IgD-negative memory B cell (primary cell): ENCODE measurements around the gene UBL5. TPM values are rescaled to one million over a fixed set of nuclear protein-coding genes. Genes with fewer than 3 reads are reported as not detected.
"Not testable (repeated sequence)": the region's sequence is repeated elsewhere in the genome, so short reads cannot be mapped to it uniquely, and the experiment has no call there.

Source experiments
- H3K27ac Mint-ChIP-seq, 3 donors: one replicate each; pipeline ENCODE4 v1.8.0; 2020 to 2022; ENCODE audit warnings: mild to moderate bottlenecking in 3 of 3, mixed read lengths in 3 of 3, moderate library complexity in 1 of 3
- H3K27me3 Mint-ChIP-seq: one replicate; pipeline ENCODE4 v1.8.0; 2021; ENCODE audit warnings: mixed read lengths
- H3K36me3 Mint-ChIP-seq: one replicate; pipeline ENCODE4 v1.8.0; 2020; ENCODE audit warnings: mild to moderate bottlenecking, mixed read lengths
- H3K4me1 Mint-ChIP-seq, 3 donors: one replicate each; pipeline ENCODE4 v1.8.0; 2020 to 2022; ENCODE audit warnings: mixed read lengths in 3 of 3, mild to moderate bottlenecking in 1 of 3
- H3K4me3 Mint-ChIP-seq, 4 donors: one replicate each; pipeline ENCODE4 v1.8.0; 2020 to 2022; ENCODE audit warnings: mild to moderate bottlenecking in 4 of 4, mixed read lengths in 4 of 4, moderate library complexity in 3 of 4
- H3K9me3 Mint-ChIP-seq, 3 donors: one replicate each; pipeline ENCODE4 v1.8.0; 2020 to 2021; ENCODE audit warnings: mixed read lengths in 3 of 3, mild to moderate bottlenecking in 1 of 3
- polyA plus RNA-seq: library from polyadenylated mRNA; unstranded; fragments of 300-500 nt; fragmentation: Illumina TruSeq; gene quantifications from one replicate; pipeline ENCODE4 v1.2.3, GENCODE V29; 2021

The UBL5 gene
- polyA plus RNA-seq, 1 donor from 2014 or later, result 592 TPM

DNA sequence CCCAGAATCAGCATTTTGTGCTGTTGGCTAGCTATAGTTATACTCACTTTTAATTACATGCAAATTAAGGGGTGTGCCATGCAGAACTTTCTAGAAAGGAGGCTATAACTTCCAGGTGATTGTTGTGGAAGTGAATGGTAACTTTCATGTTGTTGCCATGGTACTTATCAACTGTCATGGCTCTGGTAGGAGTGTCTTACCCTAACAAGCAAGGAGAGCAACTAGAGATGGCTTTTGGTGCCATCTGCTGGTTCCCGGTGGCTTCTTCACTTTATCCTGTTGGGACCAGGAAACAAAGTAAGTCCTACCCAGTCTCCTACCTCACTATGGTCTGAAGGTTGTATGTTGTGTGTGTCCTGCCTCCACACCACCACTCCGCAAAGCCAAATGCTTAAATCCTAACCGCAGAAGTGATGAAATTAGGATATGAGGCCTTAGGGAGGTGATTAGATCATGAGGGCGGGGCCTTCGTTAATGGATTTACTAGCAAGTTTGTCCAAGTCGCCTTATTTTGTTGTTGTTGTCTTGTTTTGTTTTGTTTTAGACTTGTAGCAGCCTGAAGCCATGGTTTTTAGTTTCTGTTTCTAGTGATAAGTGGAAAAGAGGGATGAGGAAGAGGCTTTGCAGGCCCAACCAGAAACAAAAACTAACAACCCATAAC is 31.5 kb upstream of the UBL5 start:
- H3K4me1 Mint-ChIP-seq, result peaks cover 11 to 17% (median 14%) of the 10 kb centered on the region in 3 donors
- H3K27me3 Mint-ChIP-seq, result no peaks in the 10 kb centered on the region
- peak overlapping the region; percentile 61 to 92 (median 66) for H3K27ac Mint-ChIP-seq
- H3K4me3 Mint-ChIP-seq, result peak overlapping the region in 3 of 4 donors; percentile 34 to 73 (median 37)
- peaks cover 0 to 5% (median 3%) of the 10 kb centered on the region in 3 donors for H3K9me3 Mint-ChIP-seq
- no peaks in the 10 kb centered on the region for H3K36me3 Mint-ChIP-seq

- H3K9me3 Mint-ChIP-seq, result peaks cover 0 to 5% (median 3%) of the 10 kb centered on the region in 3 donors
- peaks cover 11 to 15% (median 11%) of the 10 kb centered on the region in 3 donors for H3K4me1 Mint-ChIP-seq
- no peak overlapping the region for H3K4me3 Mint-ChIP-seq
- H3K36me3 Mint-ChIP-seq, result no peaks in the 10 kb centered on the region
- no peak overlapping the region for H3K27ac Mint-ChIP-seq
- no peaks in the 10 kb centered on the region for H3K27me3 Mint-ChIP-seq
Measured at GRCh38 chr19:9797871-9798270, 29.8 kb upstream of the UBL5 start.

GRCh38 chr19:9799162-9799561 is 28.6 kb upstream of the UBL5 start:
- no peaks in the 10 kb centered on the region for H3K27me3 Mint-ChIP-seq

DNA sequence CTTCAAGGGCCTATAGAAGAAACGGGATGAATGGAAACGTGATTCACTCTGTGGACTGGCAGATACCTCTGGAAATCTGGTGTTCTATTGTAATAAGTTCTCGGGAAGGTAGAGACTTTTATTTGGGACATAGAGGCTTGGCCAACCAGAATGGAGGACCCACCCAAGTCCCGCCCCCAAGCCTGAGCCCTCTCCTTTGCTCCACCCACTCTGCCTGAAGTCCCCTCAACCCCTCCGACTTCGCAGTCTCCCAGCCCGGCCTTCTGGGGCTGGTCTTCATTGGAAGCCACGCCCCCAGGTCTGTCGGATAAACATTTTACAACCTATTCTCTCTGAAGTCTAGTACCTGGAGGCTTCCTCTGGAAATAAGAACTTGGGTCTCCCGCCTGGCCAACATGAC is 25.7 kb upstream of the UBL5 start:
- no peak overlapping the region for H3K4me3 Mint-ChIP-seq
- H3K27ac Mint-ChIP-seq, result peak overlapping the region in 2 of 3 donors; percentile 64 to 71

More at GRCh38 chr19:9799162-9799561, 28.6 kb upstream of the UBL5 start:
- no peaks in the 10 kb centered on the region for H3K36me3 Mint-ChIP-seq
- H3K9me3 Mint-ChIP-seq, result no peaks in the 10 kb centered on the region
- peaks cover 6 to 9% (median 6%) of the 10 kb centered on the region in 3 donors for H3K4me1 Mint-ChIP-seq
- no peak overlapping the region for H3K4me3 Mint-ChIP-seq
- H3K27ac Mint-ChIP-seq, result no peak overlapping the region

DNA sequence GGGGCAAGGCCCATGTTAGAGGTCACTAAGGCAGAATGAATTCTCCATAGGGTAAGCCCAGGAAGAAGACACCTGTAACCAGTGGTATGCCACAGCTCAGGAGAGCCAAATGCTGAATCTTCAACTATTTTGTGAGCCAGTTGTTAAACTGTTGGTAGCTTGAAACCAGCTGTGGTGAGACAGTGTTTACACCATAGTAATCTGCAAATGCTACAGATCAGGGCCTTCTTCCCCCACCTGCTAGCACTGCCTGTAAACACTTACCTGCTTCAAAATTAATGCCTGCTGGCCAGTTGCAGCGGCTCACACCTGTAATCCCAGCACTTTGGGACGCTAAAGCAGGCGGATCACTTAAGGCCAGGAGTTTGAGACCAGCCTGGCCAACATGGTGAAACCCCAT is 20.9 kb upstream of the UBL5 start:
- H3K36me3 Mint-ChIP-seq, result peaks cover 10% of the 10 kb centered on the region
- H3K27me3 Mint-ChIP-seq, result no peaks in the 10 kb centered on the region
- H3K4me3 Mint-ChIP-seq, result peak overlapping the region in 1 of 4 donors; percentile 32
- peaks cover 0 to 3% (median 0%) of the 10 kb centered on the region in 3 donors for H3K4me1 Mint-ChIP-seq
- H3K27ac Mint-ChIP-seq, result no peak overlapping the region
- H3K9me3 Mint-ChIP-seq, result no peaks in the 10 kb centered on the region

More for the DNA sequence above, 25.7 kb upstream of the UBL5 start:
- H3K36me3 Mint-ChIP-seq, result no peaks in the 10 kb centered on the region
- H3K9me3 Mint-ChIP-seq, result no peaks in the 10 kb centered on the region
- peaks cover 0 to 4% (median 2%) of the 10 kb centered on the region in 3 donors for H3K4me1 Mint-ChIP-seq
- H3K27me3 Mint-ChIP-seq, result no peaks in the 10 kb centered on the region

DNA sequence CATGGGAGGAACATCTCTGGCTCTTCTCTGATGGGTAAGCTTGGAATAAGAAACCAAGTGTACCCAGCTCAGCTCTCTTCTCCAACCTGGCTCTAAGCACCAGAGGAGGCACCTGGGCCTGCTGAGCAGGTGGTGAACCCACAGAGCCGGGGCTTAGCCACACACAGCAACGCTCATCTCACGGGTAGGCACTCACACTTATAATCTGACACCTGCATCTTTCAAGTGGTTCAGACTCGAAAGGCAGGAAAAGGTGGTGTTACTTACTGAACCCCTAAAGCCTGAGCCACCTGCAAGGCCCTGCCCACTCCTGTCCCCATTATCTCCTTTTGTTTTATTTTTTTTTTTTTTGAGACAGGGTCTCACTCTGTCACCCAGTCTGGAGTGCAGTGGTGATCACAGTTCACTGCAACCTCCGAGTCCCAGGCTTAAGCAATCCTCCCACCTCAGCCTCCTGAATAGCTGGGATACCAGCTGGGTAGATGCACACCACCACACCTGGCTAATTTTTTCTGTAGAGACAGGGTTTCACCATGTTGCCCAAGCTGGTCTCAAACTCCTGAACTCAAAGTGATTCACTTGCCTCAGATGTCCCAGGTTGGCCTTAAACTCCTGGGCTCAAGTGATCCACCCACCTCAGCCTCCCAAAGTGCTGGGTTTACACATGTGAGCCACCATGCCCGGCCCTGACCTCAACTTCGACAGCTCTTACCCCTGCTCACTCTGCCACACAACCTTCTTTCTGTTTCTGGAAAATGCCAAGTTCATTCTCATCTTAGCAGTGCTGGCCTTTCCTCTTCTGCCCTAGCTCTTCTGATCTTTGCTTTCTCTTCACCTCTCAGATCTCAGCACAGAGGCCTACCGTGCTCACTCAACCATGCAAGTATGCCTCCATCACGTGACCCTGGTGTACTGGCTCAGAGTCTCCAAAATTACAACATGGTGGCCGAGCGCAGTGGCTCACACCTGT is 18.6 kb upstream of the UBL5 start:
- Mint-ChIP-seq H3K27ac (no peak overlapping the region), H3K36me3 (peaks cover 13% of the 10 kb centered on the region), H3K4me1 (peaks cover 0 to 4% (median 3%) of the 10 kb centered on the region in 3 donors), H3K4me3 (no peak overlapping the region), H3K27me3 (no peaks in the 10 kb centered on the region), H3K9me3 (peaks cover 0 to 2% (median 0%) of the 10 kb centered on the region in 3 donors)

DNA sequence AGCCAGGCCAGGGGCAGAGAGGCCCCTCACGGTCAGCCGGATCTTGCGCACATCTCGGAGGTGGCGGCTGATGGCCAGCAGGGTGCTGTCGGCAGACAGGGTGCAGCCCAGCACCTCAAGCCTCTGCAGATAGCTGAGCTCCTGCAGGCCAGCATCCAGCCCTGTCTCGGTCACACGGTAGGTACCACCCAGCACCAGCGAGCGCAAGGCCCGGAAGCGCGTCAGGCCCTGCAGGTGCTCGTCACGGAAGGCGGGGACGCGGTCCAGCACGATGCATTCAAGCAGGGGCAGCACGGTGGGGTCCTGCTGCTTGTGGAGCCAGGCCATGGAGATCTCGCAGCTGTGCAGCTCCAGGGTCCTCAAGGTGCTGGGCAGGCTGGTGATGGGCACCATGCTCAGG is 16.6 kb upstream of the UBL5 start:
- no peak overlapping the region for H3K27ac Mint-ChIP-seq
- peaks cover 1 to 3% (median 2%) of the 10 kb centered on the region in 3 donors for H3K9me3 Mint-ChIP-seq
- H3K4me1 Mint-ChIP-seq, result peaks cover 0 to 5% (median 3%) of the 10 kb centered on the region in 3 donors
- H3K27me3 Mint-ChIP-seq, result no peaks in the 10 kb centered on the region
- H3K36me3 Mint-ChIP-seq, result peaks cover 13% of the 10 kb centered on the region
- no peak overlapping the region for H3K4me3 Mint-ChIP-seq

DNA sequence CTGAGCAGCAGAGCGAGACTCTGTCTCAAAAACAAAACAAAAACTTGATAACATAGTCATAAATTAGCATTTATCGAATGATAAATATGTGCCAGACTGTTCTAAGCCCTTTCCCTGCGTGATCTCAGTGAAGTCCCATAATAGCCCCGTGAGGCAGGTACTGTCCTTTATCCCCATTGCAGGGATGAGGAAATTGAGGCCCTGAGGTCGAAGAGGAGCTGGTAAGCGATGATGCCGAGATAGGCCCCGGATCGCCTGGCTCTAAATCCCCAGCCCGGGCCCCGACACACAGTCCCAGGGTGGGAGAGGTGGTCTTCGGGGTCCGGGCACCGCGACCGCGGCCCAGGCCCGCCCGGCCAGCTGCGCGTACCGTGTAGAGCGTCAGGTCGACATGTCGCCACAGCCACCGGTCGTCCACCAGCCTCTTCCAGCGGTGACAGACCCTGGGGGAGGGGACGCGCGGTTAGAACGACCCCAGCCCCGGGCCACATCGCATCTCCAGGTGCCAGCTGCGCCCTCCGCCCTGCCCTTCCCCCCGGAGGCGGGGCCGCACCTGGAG is 9.5 kb upstream of the UBL5 start:
- Mint-ChIP-seq H3K4me1 (peaks cover 9 to 14% (median 11%) of the 10 kb centered on the region in 3 donors), H3K36me3 (peaks cover 9% of the 10 kb centered on the region), H3K9me3 (peaks cover 3 to 7% (median 6%) of the 10 kb centered on the region in 3 donors), H3K27me3 (no peaks in the 10 kb centered on the region), H3K27ac (peak overlapping the region; percentile 86 to 97 (median 93)), H3K4me3 (peak overlapping the region; percentile 81 to 96 (median 93))

GRCh38 chr19:9818734-9819595 is 8.8 kb upstream of the UBL5 start, which contains the start of gene FBXL12:
Gene FBXL12 (minus strand): TSS chr19:9819079. CDS start chr19:9818813, 266 bp downstream.
- Mint-ChIP-seq H3K36me3 (peaks cover 6% of the 10 kb centered on the region), H3K4me3 (peak within 1 kb of the TSS; percentile 81 to 96 (median 93)), H3K27ac (peak within 1 kb of the TSS; percentile 86 to 97 (median 93)), H3K9me3 (peaks cover 3 to 6% (median 6%) of the 10 kb centered on the region in 3 donors), H3K4me1 (peaks cover 6 to 14% (median 11%) of the 10 kb centered on the region in 3 donors), H3K27me3 (no peaks in the 10 kb centered on the region)

DNA sequence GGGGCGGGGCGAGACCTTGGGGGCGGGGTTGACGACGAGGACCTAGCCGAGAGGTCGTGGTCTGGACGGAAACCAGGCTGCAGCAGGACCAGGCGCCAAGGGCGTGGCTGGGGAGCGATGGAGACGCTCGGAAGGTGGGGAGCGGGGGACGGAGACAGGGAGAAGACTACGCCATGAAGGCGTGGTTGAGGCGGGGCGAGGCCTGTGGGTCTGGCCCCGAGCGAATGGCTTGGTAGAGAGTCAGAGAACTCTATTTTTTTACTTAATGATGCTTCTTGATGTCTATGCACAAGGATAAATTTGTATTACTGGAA is 8.2 kb upstream of the UBL5 start:
- H3K36me3 Mint-ChIP-seq, result peaks cover 6% of the 10 kb centered on the region
- peaks cover 4 to 14% (median 11%) of the 10 kb centered on the region in 3 donors for H3K4me1 Mint-ChIP-seq
- peaks cover 3 to 6% (median 6%) of the 10 kb centered on the region in 3 donors for H3K9me3 Mint-ChIP-seq
- H3K4me3 Mint-ChIP-seq, result peak overlapping the region; percentile 81 to 96 (median 93)
- no peaks in the 10 kb centered on the region for H3K27me3 Mint-ChIP-seq
- peak overlapping the region; percentile 86 to 97 (median 93) for H3K27ac Mint-ChIP-seq

GRCh38 chr19:9820034-9820433 is 7.7 kb upstream of the UBL5 start:
- H3K9me3 Mint-ChIP-seq, H3K36me3 Mint-ChIP-seq, H3K27me3 Mint-ChIP-seq: not testable (repeated sequence)
- H3K27ac Mint-ChIP-seq, result peak overlapping the region in 1 of 3 donors; percentile 86
- H3K4me1 Mint-ChIP-seq, result peaks cover 4 to 14% (median 11%) of the 10 kb centered on the region in 3 donors
- H3K4me3 Mint-ChIP-seq, result peak overlapping the region in 3 of 4 donors; percentile 81 to 96 (median 95)

DNA sequence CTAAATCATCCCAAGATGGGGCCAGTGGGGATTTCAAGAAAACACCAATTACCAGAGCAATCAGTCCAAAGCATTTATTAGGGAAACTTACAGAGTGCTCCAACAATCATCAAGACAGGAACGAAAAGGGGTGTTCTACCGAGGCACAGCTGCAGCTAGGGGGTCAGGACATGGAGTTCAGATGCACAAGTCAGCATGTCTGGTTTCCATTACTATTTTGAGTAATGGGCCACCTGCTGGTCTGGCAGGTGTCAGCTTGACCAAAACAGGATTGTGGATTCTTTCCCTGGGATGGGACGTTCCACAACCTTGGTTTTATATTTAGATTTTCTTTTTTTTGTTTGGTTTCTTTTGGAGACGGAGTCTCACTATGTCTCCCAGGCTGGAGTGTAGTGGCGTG is 3.9 kb upstream of the UBL5 start:
- H3K36me3 Mint-ChIP-seq, result peaks cover 4% of the 10 kb centered on the region
- H3K4me3 Mint-ChIP-seq, result peak overlapping the region in 2 of 4 donors; percentile 52 to 68
- H3K27ac Mint-ChIP-seq, result no peak overlapping the region
- H3K9me3 Mint-ChIP-seq, result no peaks in the 10 kb centered on the region
- H3K27me3 Mint-ChIP-seq, result no peaks in the 10 kb centered on the region
- peaks cover 14 to 25% (median 21%) of the 10 kb centered on the region in 3 donors for H3K4me1 Mint-ChIP-seq

DNA sequence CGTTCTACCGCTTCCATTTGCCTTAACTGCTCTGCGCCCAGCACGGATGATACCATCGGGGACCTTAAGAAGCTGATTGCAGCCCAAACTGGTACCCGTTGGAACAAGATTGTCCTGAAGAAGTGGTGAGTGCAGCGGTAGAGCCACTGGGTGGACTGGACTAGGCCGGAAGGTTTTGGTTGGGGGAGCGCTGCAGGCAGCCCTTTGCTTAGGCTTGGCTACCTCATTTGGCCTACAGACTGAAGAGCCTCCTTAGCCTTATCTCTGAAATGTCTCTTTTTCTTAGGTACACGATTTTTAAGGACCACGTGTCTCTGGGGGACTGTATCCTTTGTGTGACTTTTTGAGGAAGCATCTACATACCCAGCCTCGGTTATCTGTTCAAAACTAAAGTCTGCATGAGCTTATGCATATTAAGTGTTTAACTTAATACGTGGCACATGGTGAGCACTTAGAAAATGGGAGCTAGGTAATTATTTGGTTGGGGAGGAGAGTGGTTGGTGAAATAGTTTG is 889 bp downstream of the UBL5 start:
- Mint-ChIP-seq H3K4me1 (peaks cover 18 to 21% (median 19%) of the 10 kb centered on the region in 3 donors), H3K27me3 (no peaks in the 10 kb centered on the region), H3K4me3 (peak overlapping the region; percentile 97 to 100 (median 99)), H3K9me3 (no peaks in the 10 kb centered on the region), H3K27ac (peak overlapping the region; percentile 41 to 93 (median 86)), H3K36me3 (peaks cover 9% of the 10 kb centered on the region)

DNA sequence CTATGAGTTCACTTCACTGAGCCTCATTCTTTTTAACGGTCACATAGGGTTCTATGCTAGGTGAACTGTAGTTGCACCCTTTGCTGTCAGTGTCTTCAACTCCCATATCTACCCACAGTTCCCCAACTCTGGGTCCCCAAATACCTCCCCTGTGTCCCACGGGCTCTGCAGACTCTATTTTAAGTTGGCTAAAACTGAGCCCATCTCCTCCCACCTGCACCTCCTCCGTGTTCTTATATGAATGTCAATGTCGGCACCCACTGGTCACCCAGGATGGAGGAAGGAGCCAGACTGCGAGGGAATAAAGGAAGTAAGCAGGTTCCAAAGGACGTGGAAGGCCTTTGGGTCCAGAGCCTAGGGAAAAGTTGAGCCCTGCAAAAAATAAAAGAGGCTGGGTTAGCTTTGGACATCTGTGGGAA is 6.6 kb downstream of the UBL5 start:
- Mint-ChIP-seq H3K27me3 (no peaks in the 10 kb centered on the region), H3K4me1 (peaks cover 4 to 17% (median 11%) of the 10 kb centered on the region in 3 donors), H3K36me3 (peaks cover 9% of the 10 kb centered on the region), H3K9me3 (no peaks in the 10 kb centered on the region), H3K4me3 (peak overlapping the region; percentile 28 to 98 (median 95)), H3K27ac (peak overlapping the region; percentile 67 to 98 (median 93))
